ENCODE data around the gene PDE4B.
"Not testable (repeated sequence)": the region's sequence is repeated elsewhere in the genome, so short reads cannot be mapped to it uniquely, and the experiment has no call there.

PDE4B gene

GRCh38 chr1:65998763-65999583 lies 206.3 kb downstream of the PDE4B start:
- DNase-seq = no peak

- DNase-seq = no peak
Observed at GRCh38 chr1:66000033-66000637, 207.4 kb downstream of the PDE4B start.

- DNase-seq = no peak
Observed at GRCh38 chr1:66003690-66004089, 211.0 kb downstream of the PDE4B start.

- not testable (repeated sequence) for DNase-seq
Observed at GRCh38 chr1:66006534-66006933, 213.8 kb downstream of the PDE4B start.

GRCh38 chr1:66012106-66012784 lies 219.6 kb downstream of the PDE4B start:
- no peak for DNase-seq

- DNase-seq = no peak
Observed at GRCh38 chr1:66013371-66013770, 220.7 kb downstream of the PDE4B start.

GRCh38 chr1:66022904-66023620 lies 230.4 kb downstream of the PDE4B start:
- no peak for DNase-seq

- no peak for DNase-seq
Observed at GRCh38 chr1:66025188-66025587, 232.5 kb downstream of the PDE4B start.

- DNase-seq = no peak
Observed at GRCh38 chr1:66028035-66028434, 235.3 kb downstream of the PDE4B start.

GRCh38 chr1:66033781-66034180 lies 241.1 kb downstream of the PDE4B start:
- DNase-seq = no peak

GRCh38 chr1:66035616-66036245 lies 243.0 kb downstream of the PDE4B start:
- no peak for DNase-seq

- no peak for DNase-seq
Observed at GRCh38 chr1:66041654-66042053, 249.0 kb downstream of the PDE4B start.

- DNase-seq = no peak
Observed at GRCh38 chr1:66043186-66043585, 250.5 kb downstream of the PDE4B start.

- no peak for DNase-seq
Observed at GRCh38 chr1:66044912-66045311, 252.2 kb downstream of the PDE4B start.

GRCh38 chr1:66046415-66046814 lies 253.7 kb downstream of the PDE4B start:
- DNase-seq = no peak

- DNase-seq = no peak
Observed at GRCh38 chr1:66048011-66048410, 255.3 kb downstream of the PDE4B start.

GRCh38 chr1:66050123-66050522 lies 257.4 kb downstream of the PDE4B start:
- no peak for DNase-seq

- DNase-seq = no peak
Observed at GRCh38 chr1:66050633-66051032, 257.9 kb downstream of the PDE4B start.

- no peak for DNase-seq
Observed at GRCh38 chr1:66055092-66055491, 262.4 kb downstream of the PDE4B start.

- DNase-seq = not testable (repeated sequence)
Observed at GRCh38 chr1:66057448-66057847, 264.8 kb downstream of the PDE4B start.

GRCh38 chr1:66058558-66058957 lies 265.9 kb downstream of the PDE4B start:
- DNase-seq = no peak

- not testable (repeated sequence) for DNase-seq
Observed at GRCh38 chr1:66067219-66067618, 274.5 kb downstream of the PDE4B start.
